Panc1 (cell line): ENCODE measurements around the gene PADI6.

Experiments
- TF ChIP-seq, protein P1 (sequence below): fragments of 450-650 bp; IDR thresholded peaks from 2 replicates; pipeline ENCODE4 v1.5.1; 2017; ENCODE audit warnings: mild to moderate bottlenecking
- TF ChIP-seq, protein P2 (sequence below), 2 experiments: IDR thresholded peaks; 2 replicates each; pipeline ENCODE4 v1.6.1; 2011 to 2012; ENCODE audit warnings: low read depth in 2 of 2, control low read depth in 1 of 2, low read length in 1 of 2, mild to moderate bottlenecking in 1 of 2, moderate library complexity in 1 of 2; ENCODE audit not compliant: insufficient read depth in 1 of 2

DNA sequence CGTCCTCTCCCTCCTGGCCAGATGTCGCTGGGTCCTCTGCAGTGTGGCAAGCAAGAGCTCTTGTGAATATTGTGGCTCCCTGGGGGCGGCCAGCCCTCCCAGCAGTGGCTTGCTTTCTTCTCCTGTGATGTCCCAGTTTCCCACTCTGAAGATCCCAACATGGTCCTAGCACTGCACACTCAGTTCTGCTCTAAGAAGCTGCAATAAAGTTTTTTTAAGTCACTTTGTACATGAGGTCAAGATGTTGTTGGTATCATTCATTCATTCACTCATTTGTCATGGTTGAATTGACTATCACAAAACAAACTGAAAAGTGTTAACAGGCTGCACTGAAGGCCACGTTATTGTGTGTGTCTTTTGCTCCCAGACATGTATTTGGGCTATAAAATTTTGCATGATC, 8.2 kb upstream of the PADI6 start:
- TF ChIP-seq, protein P1, sequence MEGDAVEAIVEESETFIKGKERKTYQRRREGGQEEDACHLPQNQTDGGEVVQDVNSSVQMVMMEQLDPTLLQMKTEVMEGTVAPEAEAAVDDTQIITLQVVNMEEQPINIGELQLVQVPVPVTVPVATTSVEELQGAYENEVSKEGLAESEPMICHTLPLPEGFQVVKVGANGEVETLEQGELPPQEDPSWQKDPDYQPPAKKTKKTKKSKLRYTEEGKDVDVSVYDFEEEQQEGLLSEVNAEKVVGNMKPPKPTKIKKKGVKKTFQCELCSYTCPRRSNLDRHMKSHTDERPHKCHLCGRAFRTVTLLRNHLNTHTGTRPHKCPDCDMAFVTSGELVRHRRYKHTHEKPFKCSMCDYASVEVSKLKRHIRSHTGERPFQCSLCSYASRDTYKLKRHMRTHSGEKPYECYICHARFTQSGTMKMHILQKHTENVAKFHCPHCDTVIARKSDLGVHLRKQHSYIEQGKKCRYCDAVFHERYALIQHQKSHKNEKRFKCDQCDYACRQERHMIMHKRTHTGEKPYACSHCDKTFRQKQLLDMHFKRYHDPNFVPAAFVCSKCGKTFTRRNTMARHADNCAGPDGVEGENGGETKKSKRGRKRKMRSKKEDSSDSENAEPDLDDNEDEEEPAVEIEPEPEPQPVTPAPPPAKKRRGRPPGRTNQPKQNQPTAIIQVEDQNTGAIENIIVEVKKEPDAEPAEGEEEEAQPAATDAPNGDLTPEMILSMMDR, result no peak
- TF ChIP-seq, protein P2, sequence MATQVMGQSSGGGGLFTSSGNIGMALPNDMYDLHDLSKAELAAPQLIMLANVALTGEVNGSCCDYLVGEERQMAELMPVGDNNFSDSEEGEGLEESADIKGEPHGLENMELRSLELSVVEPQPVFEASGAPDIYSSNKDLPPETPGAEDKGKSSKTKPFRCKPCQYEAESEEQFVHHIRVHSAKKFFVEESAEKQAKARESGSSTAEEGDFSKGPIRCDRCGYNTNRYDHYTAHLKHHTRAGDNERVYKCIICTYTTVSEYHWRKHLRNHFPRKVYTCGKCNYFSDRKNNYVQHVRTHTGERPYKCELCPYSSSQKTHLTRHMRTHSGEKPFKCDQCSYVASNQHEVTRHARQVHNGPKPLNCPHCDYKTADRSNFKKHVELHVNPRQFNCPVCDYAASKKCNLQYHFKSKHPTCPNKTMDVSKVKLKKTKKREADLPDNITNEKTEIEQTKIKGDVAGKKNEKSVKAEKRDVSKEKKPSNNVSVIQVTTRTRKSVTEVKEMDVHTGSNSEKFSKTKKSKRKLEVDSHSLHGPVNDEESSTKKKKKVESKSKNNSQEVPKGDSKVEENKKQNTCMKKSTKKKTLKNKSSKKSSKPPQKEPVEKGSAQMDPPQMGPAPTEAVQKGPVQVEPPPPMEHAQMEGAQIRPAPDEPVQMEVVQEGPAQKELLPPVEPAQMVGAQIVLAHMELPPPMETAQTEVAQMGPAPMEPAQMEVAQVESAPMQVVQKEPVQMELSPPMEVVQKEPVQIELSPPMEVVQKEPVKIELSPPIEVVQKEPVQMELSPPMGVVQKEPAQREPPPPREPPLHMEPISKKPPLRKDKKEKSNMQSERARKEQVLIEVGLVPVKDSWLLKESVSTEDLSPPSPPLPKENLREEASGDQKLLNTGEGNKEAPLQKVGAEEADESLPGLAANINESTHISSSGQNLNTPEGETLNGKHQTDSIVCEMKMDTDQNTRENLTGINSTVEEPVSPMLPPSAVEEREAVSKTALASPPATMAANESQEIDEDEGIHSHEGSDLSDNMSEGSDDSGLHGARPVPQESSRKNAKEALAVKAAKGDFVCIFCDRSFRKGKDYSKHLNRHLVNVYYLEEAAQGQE (IDR thresholded peaks at IDR 0.05; ENCODE audit: insufficient read depth in 1 of 2, low read depth in 2 of 2, low read length in 1 of 2), result no peak
